CD4-positive, CD25-positive, alpha-beta regulatory T cell (primary cell): Measurements from ENCODE around the gene IDI2. TPM values are rescaled to one million over a fixed set of nuclear protein-coding genes. Genes with fewer than 3 reads are reported as not detected.

Source experiments
- ATAC-seq, 2 donors: fragments of 150-1000 bp; cut with Tn5 transposase; one replicate each; pipeline ENCODE4 v1.10.0; 2021; ENCODE audit warnings: low read depth in 2 of 2, moderate number of reproducible peaks in 2 of 2, moderate library complexity in 1 of 2
- DNase-seq, 3 donors: peaks; one replicate each; pipeline versions ENCODE4 v3.0.0 to v3.0.0-alpha.2; 2012 to 2022; ENCODE audit warnings: mixed read lengths in 1 of 3
- H3K27ac ChIP-seq: one replicate; pipeline ENCODE4 v1.7.0; 2013; ENCODE audit warnings: mild to moderate bottlenecking, low read length; ENCODE audit not compliant: insufficient read depth, poor library complexity, severe bottlenecking
- H3K27me3 ChIP-seq: one replicate; pipeline ENCODE4 v1.7.0; 2013; ENCODE audit warnings: low read length; ENCODE audit not compliant: control insufficient read depth, insufficient read depth
- H3K36me3 ChIP-seq: one replicate; pipeline ENCODE4 v1.7.0; 2013; ENCODE audit warnings: mild to moderate bottlenecking, low read length, moderate library complexity; ENCODE audit not compliant: control insufficient read depth, insufficient read depth
- H3K4me1 ChIP-seq: 2 replicates; pipeline ENCODE4 v1.7.0; 2013; ENCODE audit warnings: mild to moderate bottlenecking, low read length; ENCODE audit not compliant: insufficient read depth, control insufficient read depth, poor library complexity, severe bottlenecking
- H3K4me3 ChIP-seq: one replicate; pipeline ENCODE4 v1.7.0; 2013; ENCODE audit warnings: low read depth, mild to moderate bottlenecking, low read length, moderate library complexity
- H3K9me3 ChIP-seq, 2 experiments: 1 replicate in 1 of 2; 2 replicates in 1 of 2; pipeline ENCODE4 v1.7.0; 2013; ENCODE audit warnings: low read length in 2 of 2, mild to moderate bottlenecking in 1 of 2, moderate library complexity in 1 of 2; ENCODE audit not compliant: control insufficient read depth in 2 of 2
- H3K27ac Mint-ChIP-seq, 3 donors: one replicate each; pipeline ENCODE4 v1.8.0; 2020 to 2022; ENCODE audit warnings: mild to moderate bottlenecking in 3 of 3, mixed read lengths in 3 of 3, moderate library complexity in 2 of 3
- H3K27me3 Mint-ChIP-seq: one replicate; pipeline ENCODE4 v1.8.0; 2022; ENCODE audit warnings: mild to moderate bottlenecking, mixed read lengths
- H3K36me3 Mint-ChIP-seq: one replicate; pipeline ENCODE4 v1.8.0; 2020; ENCODE audit warnings: mixed read lengths
- H3K4me1 Mint-ChIP-seq, 4 donors: one replicate each; pipeline ENCODE4 v1.8.0; 2020 to 2022; ENCODE audit warnings: mixed read lengths in 4 of 4, mild to moderate bottlenecking in 1 of 4
- H3K4me3 Mint-ChIP-seq, 4 donors: one replicate each; pipeline ENCODE4 v1.8.0; 2020 to 2022; ENCODE audit warnings: mild to moderate bottlenecking in 4 of 4, mixed read lengths in 4 of 4, moderate library complexity in 3 of 4
- H3K9me3 Mint-ChIP-seq, 7 donors: one replicate each; pipeline ENCODE4 v1.8.0; 2020 to 2022; ENCODE audit warnings: mixed read lengths in 7 of 7, mild to moderate bottlenecking in 3 of 7, moderate library complexity in 2 of 7
- polyA plus RNA-seq, 4 donors: library from polyadenylated mRNA; unstranded; fragments of 300-500 nt; fragmentation: Illumina TruSeq; gene quantifications; one replicate each; pipeline ENCODE4 v1.2.3, GENCODE V29; 2021
- total RNA-seq: library from RNA; stranded (reverse); gene quantifications from one replicate; pipeline ENCODE4 v1.2.3, GENCODE V29; 2022

IDI2 gene
- total and polyA plus RNA-seq, 5 donors from 2014 or later, result not detected

DNA sequence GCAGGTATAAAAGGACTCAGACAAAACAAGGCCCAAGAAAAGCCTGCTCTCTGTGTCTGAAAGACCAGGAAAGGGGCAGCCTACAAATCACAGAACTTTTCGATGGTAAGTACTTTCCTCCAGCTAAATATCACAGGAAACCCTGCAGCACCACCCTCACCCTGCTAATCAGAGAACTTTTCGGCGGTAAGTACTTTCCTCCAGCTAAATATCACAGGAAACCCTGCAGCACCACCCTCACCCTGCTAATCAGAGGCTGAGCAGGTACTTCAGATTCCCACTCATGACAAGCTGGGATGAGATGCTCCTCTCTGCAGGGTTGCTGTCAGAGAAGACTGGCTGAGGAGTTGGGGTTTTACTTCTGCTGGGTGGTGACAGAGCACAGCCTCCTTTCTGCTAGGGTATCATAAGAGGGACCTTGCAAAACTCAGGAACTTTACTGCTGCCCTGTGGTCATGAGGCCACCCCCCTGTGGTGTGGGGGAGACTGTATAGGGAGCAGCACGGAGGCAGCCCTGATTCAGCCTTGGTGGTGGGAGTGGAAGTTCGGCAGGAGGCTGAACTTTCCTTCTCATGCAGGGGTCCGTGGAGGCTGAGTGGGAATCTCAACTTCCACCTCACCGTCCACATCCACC is 37.7 kb upstream of the IDI2 start:
- DNase-seq, result peak in 2 of 3 donors; percentile 40 to 65
- H3K4me1 Mint-ChIP-seq, result peaks cover 32 to 73% (median 56%) of the 10 kb centered on the region in 4 donors
- peaks cover 6% of the 10 kb centered on the region for H3K36me3 Mint-ChIP-seq
- peak; percentile 87 to 96 for ATAC-seq
- peak overlapping the region; percentile 78 to 99 (median 84) for H3K4me3 Mint-ChIP-seq
- H3K9me3 Mint-ChIP-seq, result no peaks in the 10 kb centered on the region
- peak overlapping the region; percentile 74 for H3K4me3 ChIP-seq
- no peaks in the 10 kb centered on the region for H3K27me3 Mint-ChIP-seq
- no peaks in the 10 kb centered on the region for H3K9me3 ChIP-seq
- H3K36me3 ChIP-seq, result no peaks in the 10 kb centered on the region
- peaks cover 39% of the 10 kb centered on the region for H3K4me1 ChIP-seq
- H3K27ac ChIP-seq, result peak overlapping the region; percentile 73
- H3K27ac Mint-ChIP-seq, result peak overlapping the region; percentile 92 to 97 (median 93)
- no peaks in the 10 kb centered on the region for H3K27me3 ChIP-seq

DNA sequence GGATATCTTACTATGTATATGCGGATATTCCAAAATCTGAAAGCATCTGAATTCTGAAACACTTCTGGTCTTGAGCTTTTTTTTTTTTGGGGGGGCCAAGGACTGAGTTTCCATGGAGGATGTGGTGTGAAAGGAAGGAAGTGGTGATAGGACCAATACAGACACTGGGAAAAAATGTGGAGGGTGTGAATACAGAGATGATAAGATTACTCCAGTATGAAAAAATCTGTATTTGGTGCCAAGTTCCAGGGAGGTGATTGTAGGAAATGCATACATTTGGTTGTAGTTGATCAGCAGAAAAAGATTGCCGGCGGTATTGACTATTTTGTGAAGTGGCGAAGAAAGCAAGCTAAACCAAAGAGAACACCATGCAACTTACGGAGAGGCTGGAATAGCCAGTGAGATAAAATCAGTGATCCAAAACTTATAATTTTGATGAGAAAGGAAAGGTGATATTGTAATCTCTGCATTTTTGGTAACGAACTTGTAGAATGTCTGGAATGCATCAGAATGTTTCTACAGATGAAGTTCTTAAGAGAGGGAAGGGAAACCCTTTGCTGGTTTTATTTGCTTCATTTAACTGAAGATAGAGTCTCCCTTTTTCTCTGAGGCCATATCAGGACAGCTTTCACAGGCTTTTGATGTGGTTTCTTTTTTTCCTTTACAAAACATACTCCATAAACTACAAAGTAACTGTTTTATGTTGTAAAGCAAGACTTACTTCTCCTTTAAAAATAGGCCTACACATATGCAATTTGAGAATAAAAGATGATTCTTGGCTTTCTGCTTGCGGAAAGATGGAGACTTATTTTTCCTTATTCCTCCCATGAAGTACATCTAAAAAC is 36.5 kb upstream of the IDI2 start:
- peak overlapping the region; percentile 74 for H3K4me3 ChIP-seq
- no peaks in the 10 kb centered on the region for H3K36me3 ChIP-seq
- H3K4me1 ChIP-seq, result peaks cover 49% of the 10 kb centered on the region
- Mint-ChIP-seq H3K36me3 (peaks cover 6% of the 10 kb centered on the region), H3K4me3 (peak overlapping the region; percentile 78 to 99 (median 84)), H3K9me3 (no peaks in the 10 kb centered on the region), H3K4me1 (peaks cover 34 to 82% (median 62%) of the 10 kb centered on the region in 4 donors), H3K27me3 (no peaks in the 10 kb centered on the region), H3K27ac (peak overlapping the region; percentile 92 to 97 (median 93))
- H3K27me3 ChIP-seq, result no peaks in the 10 kb centered on the region
- ATAC-seq, result no peak
- DNase-seq, result no peak
- H3K27ac ChIP-seq, result peak overlapping the region; percentile 73
- no peaks in the 10 kb centered on the region for H3K9me3 ChIP-seq

DNA sequence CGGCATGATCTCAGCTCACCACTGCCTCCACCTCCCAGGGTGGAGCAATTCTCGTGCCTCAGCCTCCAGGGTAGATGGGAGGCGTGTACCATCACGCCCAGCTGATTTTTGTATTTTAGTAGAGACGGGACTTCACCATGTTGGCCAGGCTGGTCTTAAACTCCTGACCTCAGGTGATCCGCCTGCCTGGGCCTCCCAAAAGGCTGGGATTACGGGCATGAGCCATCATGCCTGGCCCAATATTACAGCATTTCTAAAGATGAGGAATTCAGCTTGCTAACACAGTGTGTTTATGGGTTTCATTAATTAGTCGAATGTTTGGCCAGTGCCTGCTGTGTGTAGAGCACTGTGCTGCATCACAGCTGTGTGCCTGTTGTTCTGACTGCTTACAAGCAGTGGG is 34.2 kb upstream of the IDI2 start:
- Histone ChIP-seq H3K36me3 (no peaks in the 10 kb centered on the region), H3K4me3 (no peak overlapping the region), H3K9me3 (no peaks in the 10 kb centered on the region), H3K27ac (no peak overlapping the region), H3K27me3 (no peaks in the 10 kb centered on the region), H3K4me1 (peaks cover 61% of the 10 kb centered on the region)
- peak overlapping the region; percentile 40 to 85 (median 58) for H3K27ac Mint-ChIP-seq
- H3K4me1 Mint-ChIP-seq, result peaks cover 39 to 90% (median 62%) of the 10 kb centered on the region in 4 donors
- H3K27me3 Mint-ChIP-seq, result no peaks in the 10 kb centered on the region
- ATAC-seq (no peak), DNase-seq (no peak)
- H3K9me3 Mint-ChIP-seq, result no peaks in the 10 kb centered on the region
- H3K4me3 Mint-ChIP-seq, result peak overlapping the region in 2 of 4 donors; percentile 87 to 99
- H3K36me3 Mint-ChIP-seq, result peaks cover 6% of the 10 kb centered on the region

DNA sequence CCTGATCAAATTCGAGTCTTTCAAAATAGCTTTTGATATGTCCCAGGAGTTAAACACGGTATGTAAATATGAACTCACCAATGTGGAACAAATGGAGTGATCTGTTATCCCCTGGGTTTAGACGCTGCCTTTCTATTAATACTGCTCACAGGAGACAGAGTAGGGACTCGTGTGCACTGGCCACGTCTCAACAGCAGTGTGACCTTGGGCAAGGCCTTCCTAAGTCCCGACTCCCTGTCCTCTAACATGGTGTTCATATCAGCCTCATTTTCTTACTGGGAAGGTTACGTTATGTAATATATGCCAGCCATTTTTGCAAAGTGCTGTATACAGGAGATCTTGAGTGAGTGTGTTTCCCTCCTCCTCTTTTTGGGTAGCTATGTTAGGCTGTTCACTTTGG is 32.4 kb upstream of the IDI2 start:
- H3K4me1 ChIP-seq, result peaks cover 63% of the 10 kb centered on the region
- H3K9me3 ChIP-seq, result no peaks in the 10 kb centered on the region
- no peaks in the 10 kb centered on the region for H3K27me3 ChIP-seq
- Mint-ChIP-seq H3K27ac (peak overlapping the region; percentile 82 to 96 (median 93)), H3K4me3 (peak overlapping the region; percentile 93 to 99 (median 96)), H3K36me3 (no peaks in the 10 kb centered on the region), H3K27me3 (no peaks in the 10 kb centered on the region), H3K9me3 (no peaks in the 10 kb centered on the region), H3K4me1 (peaks cover 48 to 89% (median 64%) of the 10 kb centered on the region in 4 donors)
- no peak for DNase-seq
- peaks cover 10% of the 10 kb centered on the region for H3K36me3 ChIP-seq
- ATAC-seq, result no peak
- peak overlapping the region; percentile 84 for H3K4me3 ChIP-seq
- no peak overlapping the region for H3K27ac ChIP-seq

DNA sequence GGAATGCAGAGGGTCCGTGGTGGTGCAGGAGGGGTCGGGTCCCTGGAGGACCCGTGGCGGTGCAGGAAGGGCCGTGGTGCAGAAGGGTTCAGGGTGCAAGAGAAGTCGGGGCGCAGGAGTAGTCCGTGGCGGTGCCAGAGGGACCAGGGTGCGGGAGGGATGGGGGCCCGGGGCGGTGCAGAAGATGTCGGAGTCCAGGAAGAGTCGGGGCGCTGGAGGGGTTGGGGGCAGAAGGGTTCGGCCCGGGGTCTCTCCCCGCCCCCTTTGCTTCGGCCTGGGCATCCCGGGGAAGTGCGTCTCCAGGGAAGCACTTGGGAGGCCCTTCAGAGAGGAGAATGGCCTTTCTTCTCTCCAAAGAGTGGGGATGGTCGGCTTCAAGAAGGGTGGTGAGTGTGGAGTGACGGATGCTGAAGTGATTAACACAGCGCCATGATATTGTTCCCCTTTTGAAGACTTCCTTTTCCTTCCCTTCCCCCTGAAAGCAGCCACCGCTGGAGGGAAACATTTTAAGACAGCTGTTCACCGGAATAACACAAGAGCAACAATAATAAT is 31.5 kb upstream of the IDI2 start:
- Histone ChIP-seq H3K27me3 (no peaks in the 10 kb centered on the region), H3K4me1 (peaks cover 55% of the 10 kb centered on the region), H3K4me3 (peak overlapping the region; percentile 84), H3K36me3 (peaks cover 14% of the 10 kb centered on the region), H3K9me3 (no peaks in the 10 kb centered on the region), H3K27ac (peak overlapping the region; percentile 86)
- peaks cover 40 to 89% (median 64%) of the 10 kb centered on the region in 4 donors for H3K4me1 Mint-ChIP-seq
- peak overlapping the region; percentile 93 to 99 (median 96) for H3K4me3 Mint-ChIP-seq
- ATAC-seq, result peak in 1 of 2 donors; percentile 5
- no peak for DNase-seq
- H3K36me3 Mint-ChIP-seq, result no peaks in the 10 kb centered on the region
- no peaks in the 10 kb centered on the region for H3K27me3 Mint-ChIP-seq
- H3K9me3 Mint-ChIP-seq, result no peaks in the 10 kb centered on the region
- H3K27ac Mint-ChIP-seq, result peak overlapping the region; percentile 93 to 96 (median 96)

DNA sequence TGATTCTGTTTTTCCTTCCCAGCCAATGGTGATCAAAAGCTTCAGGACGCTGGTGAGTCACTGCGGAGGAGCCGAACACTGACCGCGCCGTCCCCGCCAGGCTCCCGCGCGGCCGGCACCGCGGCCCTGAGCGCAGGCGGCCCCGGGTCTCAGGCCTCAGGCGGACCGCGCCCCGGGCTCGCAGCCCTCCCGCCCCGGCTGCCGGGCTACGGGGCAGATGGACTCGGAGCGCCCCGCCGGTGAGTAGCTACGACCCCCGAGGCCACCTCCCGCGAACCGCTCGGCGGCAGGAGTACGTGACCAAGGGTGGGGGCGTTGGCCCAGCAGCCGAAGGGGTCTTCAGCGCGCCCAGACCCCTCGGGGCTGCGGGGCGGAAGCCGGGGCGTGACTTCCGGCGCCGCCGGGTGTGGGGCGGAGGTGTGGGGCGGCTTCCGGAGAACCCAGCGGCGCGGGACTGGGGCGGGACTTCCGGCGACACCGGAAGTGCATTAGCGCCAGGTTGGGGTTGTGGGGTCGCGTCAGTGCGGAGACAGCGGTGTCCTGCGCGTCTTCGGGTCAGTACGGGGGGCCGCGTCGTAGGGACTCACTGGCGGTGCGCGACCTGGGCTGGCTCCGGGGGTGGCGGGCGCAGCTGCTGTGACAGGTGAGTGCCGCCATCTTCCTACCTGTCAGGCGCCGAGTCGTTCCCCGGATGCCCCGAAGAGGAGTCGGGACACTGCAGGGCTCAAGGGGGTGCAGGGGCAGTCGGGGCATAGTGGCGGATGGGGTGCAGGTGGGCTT is 30.9 kb upstream of the IDI2 start, which contains the start of gene WDR37:
Gene WDR37, plus strand, starts transcription at position 60 of the 780 bp plus-strand sequence. CDS start 15,771 bp downstream, outside the sequence.
- ATAC-seq, result peak; percentile 95 to 97

DNA sequence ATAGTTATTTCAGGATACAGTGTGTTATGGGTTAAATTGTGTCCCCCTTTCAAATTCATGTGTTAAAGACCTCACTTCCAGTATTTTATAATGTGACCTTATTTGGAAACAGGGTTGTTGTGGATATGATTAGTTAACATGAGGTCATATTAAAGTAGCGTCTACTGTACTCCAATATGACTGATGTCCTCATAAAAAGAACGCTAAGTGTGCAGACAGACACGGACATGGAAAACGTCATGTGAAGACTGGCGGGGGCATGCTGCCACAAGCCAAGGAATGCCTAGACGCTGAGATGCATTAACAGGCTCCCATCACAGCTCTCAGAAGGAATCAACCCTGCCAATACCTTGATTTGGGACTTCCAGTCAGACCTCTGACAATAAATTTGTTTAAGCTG is 29.0 kb upstream of the IDI2 start:
- Histone ChIP-seq H3K36me3 (peaks cover 14% of the 10 kb centered on the region), H3K27me3 (no peaks in the 10 kb centered on the region), H3K9me3 (no peaks in the 10 kb centered on the region), H3K27ac (no peak overlapping the region), H3K4me3 (peak overlapping the region; percentile 96), H3K4me1 (peaks cover 59% of the 10 kb centered on the region)
- H3K27me3 Mint-ChIP-seq, result no peaks in the 10 kb centered on the region
- H3K36me3 Mint-ChIP-seq, result no peaks in the 10 kb centered on the region
- H3K4me3 Mint-ChIP-seq, result peak overlapping the region; percentile 77 to 99 (median 94)
- H3K9me3 Mint-ChIP-seq, result no peaks in the 10 kb centered on the region
- H3K4me1 Mint-ChIP-seq, result peaks cover 42 to 88% (median 62%) of the 10 kb centered on the region in 4 donors
- peak overlapping the region; percentile 38 to 84 (median 80) for H3K27ac Mint-ChIP-seq
- ATAC-seq (no peak), DNase-seq (no peak)

More for the DNA sequence above, 30.9 kb upstream of the IDI2 start, which contains the start of gene WDR37:
- DNase-seq, result peak; percentile 86 to 92 (median 89)
- H3K27me3 Mint-ChIP-seq, result no peaks in the 10 kb centered on the region
- peak within 1 kb of the TSS; percentile 93 to 97 (median 96) for H3K27ac Mint-ChIP-seq
- no peaks in the 10 kb centered on the region for H3K9me3 Mint-ChIP-seq
- no peaks in the 10 kb centered on the region for H3K36me3 Mint-ChIP-seq
- peaks cover 36 to 89% (median 63%) of the 10 kb centered on the region in 4 donors for H3K4me1 Mint-ChIP-seq
- Histone ChIP-seq H3K27me3 (no peaks in the 10 kb centered on the region), H3K9me3 (no peaks in the 10 kb centered on the region), H3K4me3 (peak within 1 kb of the TSS; percentile 96), H3K36me3 (peaks cover 14% of the 10 kb centered on the region), H3K27ac (peak within 1 kb of the TSS; percentile 86), H3K4me1 (peaks cover 49% of the 10 kb centered on the region)
- peak within 1 kb of the TSS; percentile 93 to 99 (median 97) for H3K4me3 Mint-ChIP-seq
